Measurements from ENCODE around the gene FAM162B.

The FAM162B gene

GRCh38 chr6:116762235-116762634, 3.3 kb downstream of the FAM162B start:
- H3K4me3 ChIP-seq (replicated peaks; ENCODE audit: insufficient read depth, low read length), result no peak overlapping the region
- peaks cover 43% of the 10 kb centered on the region for H3K27me3 ChIP-seq (ENCODE audit: insufficient read depth, poor library complexity, severe bottlenecking)
- TF ChIP-seq POLR2AphosphoS5 (IDR thresholded peaks at IDR 0.05; ENCODE audit: low read depth) (no peak), SPI1 (IDR thresholded peaks at IDR 0.05; ENCODE audit: borderline replicate concordance, low read depth) (no peak), GABPA (IDR thresholded peaks at IDR 0.05; ENCODE audit: low read depth) (no peak)
- TF ChIP-seq, protein P1, sequence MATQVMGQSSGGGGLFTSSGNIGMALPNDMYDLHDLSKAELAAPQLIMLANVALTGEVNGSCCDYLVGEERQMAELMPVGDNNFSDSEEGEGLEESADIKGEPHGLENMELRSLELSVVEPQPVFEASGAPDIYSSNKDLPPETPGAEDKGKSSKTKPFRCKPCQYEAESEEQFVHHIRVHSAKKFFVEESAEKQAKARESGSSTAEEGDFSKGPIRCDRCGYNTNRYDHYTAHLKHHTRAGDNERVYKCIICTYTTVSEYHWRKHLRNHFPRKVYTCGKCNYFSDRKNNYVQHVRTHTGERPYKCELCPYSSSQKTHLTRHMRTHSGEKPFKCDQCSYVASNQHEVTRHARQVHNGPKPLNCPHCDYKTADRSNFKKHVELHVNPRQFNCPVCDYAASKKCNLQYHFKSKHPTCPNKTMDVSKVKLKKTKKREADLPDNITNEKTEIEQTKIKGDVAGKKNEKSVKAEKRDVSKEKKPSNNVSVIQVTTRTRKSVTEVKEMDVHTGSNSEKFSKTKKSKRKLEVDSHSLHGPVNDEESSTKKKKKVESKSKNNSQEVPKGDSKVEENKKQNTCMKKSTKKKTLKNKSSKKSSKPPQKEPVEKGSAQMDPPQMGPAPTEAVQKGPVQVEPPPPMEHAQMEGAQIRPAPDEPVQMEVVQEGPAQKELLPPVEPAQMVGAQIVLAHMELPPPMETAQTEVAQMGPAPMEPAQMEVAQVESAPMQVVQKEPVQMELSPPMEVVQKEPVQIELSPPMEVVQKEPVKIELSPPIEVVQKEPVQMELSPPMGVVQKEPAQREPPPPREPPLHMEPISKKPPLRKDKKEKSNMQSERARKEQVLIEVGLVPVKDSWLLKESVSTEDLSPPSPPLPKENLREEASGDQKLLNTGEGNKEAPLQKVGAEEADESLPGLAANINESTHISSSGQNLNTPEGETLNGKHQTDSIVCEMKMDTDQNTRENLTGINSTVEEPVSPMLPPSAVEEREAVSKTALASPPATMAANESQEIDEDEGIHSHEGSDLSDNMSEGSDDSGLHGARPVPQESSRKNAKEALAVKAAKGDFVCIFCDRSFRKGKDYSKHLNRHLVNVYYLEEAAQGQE (IDR thresholded peaks at IDR 0.05; ENCODE audit: insufficient replicate concordance, low read depth), result no peak
- TF ChIP-seq, protein P2, sequence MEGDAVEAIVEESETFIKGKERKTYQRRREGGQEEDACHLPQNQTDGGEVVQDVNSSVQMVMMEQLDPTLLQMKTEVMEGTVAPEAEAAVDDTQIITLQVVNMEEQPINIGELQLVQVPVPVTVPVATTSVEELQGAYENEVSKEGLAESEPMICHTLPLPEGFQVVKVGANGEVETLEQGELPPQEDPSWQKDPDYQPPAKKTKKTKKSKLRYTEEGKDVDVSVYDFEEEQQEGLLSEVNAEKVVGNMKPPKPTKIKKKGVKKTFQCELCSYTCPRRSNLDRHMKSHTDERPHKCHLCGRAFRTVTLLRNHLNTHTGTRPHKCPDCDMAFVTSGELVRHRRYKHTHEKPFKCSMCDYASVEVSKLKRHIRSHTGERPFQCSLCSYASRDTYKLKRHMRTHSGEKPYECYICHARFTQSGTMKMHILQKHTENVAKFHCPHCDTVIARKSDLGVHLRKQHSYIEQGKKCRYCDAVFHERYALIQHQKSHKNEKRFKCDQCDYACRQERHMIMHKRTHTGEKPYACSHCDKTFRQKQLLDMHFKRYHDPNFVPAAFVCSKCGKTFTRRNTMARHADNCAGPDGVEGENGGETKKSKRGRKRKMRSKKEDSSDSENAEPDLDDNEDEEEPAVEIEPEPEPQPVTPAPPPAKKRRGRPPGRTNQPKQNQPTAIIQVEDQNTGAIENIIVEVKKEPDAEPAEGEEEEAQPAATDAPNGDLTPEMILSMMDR (IDR thresholded peaks at IDR 0.05; ENCODE audit: insufficient read depth, low read length), result no peak
- DNase-seq (ENCODE audit: low read depth in 1 of 2, low spot score in 1 of 2), result no peak
- H3K27ac ChIP-seq (replicated peaks), result no peak overlapping the region

- Histone ChIP-seq H3K27me3 (ENCODE audit: insufficient read depth, poor library complexity, severe bottlenecking) (peaks cover 41% of the 10 kb centered on the region), H3K27ac (replicated peaks) (no peak overlapping the region), H3K4me3 (replicated peaks; ENCODE audit: insufficient read depth, low read length) (no peak overlapping the region)
- TF ChIP-seq GABPA (IDR thresholded peaks at IDR 0.05; ENCODE audit: low read depth) (no peak), POLR2AphosphoS5 (IDR thresholded peaks at IDR 0.05; ENCODE audit: low read depth) (no peak), SPI1 (IDR thresholded peaks at IDR 0.05; ENCODE audit: borderline replicate concordance, low read depth) (no peak)
- TF ChIP-seq, protein P1 (IDR thresholded peaks at IDR 0.05; ENCODE audit: insufficient replicate concordance, low read depth), result no peak
- TF ChIP-seq, protein P2 (IDR thresholded peaks at IDR 0.05; ENCODE audit: insufficient read depth, low read length), result no peak
- DNase-seq (ENCODE audit: low read depth in 1 of 2, low spot score in 1 of 2), result no peak
Measured at GRCh38 chr6:116761779-116762178, 3.7 kb downstream of the FAM162B start.

DNA sequence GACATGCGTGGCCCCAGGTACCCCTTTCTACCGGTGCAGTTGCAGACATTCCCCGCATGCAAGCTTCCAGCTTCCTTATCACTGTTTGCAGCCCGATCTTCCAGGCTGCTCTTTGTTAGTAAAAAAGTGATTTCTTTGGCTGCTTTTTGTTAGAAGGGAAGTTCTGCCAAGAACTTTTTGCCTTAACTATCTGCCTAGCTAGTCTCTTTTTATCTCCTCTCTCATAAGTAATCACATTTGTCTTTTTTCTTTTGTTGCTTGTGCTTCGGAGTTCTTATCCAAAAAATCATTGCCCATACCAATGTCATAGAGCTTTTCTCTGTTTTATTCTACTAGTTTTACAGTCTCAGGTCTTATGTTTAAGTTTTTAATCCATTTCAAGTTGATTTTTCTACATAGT, 20.3 kb downstream of the FAM162B start:
- no peak overlapping the region for H3K27ac ChIP-seq (replicated peaks)
- peaks cover 2% of the 10 kb centered on the region for H3K27me3 ChIP-seq (ENCODE audit: insufficient read depth, poor library complexity, severe bottlenecking)
- TF ChIP-seq POLR2AphosphoS5 (IDR thresholded peaks at IDR 0.05; ENCODE audit: low read depth) (no peak), SPI1 (IDR thresholded peaks at IDR 0.05; ENCODE audit: borderline replicate concordance, low read depth) (no peak), GABPA (IDR thresholded peaks at IDR 0.05; ENCODE audit: low read depth) (no peak)
- TF ChIP-seq, protein P1 (IDR thresholded peaks at IDR 0.05; ENCODE audit: insufficient replicate concordance, low read depth), result no peak
- TF ChIP-seq, protein P2 (IDR thresholded peaks at IDR 0.05; ENCODE audit: insufficient read depth, low read length), result no peak
- no peak overlapping the region for H3K4me3 ChIP-seq (replicated peaks; ENCODE audit: insufficient read depth, low read length)
- no peak for DNase-seq (ENCODE audit: low read depth in 1 of 2, low spot score in 1 of 2)

All from HL-60 (cell line).